Measurements from ENCODE around the gene C6orf136.

C6orf136 gene

DNA sequence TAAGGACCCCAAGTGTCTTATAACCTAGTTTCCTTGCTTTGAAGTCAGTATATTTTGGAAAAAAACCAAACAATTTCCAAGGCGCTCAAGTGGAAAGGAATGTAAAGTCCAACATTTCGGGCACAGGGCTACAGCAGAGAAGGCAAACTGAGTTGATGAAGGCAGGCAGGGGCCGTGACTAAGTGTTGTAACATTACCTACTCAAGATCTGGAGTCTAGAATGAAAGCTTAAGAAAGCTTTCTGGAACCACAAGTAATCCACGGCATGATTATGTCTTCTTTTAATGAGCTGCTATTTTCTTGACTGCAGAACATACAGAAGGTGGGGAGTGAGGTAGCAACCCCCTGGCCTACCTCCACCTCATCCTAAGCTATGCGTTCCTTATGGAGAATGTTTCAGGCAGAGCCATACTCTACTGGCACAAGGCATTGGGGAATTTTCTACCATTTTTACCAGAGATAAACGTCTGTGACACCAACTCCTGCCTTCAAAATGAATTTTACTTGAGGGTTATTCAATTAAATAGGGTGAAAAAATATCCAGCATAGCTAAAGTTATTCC, 34.2 kb upstream of the C6orf136 start:
- TF ChIP-seq ZNF274 (IDR thresholded peaks at IDR 0.05; ENCODE audit: low read depth, low read length) = no peak
- H3K4me3 ChIP-seq (ENCODE audit: low read length) = no peak overlapping the region

DNA sequence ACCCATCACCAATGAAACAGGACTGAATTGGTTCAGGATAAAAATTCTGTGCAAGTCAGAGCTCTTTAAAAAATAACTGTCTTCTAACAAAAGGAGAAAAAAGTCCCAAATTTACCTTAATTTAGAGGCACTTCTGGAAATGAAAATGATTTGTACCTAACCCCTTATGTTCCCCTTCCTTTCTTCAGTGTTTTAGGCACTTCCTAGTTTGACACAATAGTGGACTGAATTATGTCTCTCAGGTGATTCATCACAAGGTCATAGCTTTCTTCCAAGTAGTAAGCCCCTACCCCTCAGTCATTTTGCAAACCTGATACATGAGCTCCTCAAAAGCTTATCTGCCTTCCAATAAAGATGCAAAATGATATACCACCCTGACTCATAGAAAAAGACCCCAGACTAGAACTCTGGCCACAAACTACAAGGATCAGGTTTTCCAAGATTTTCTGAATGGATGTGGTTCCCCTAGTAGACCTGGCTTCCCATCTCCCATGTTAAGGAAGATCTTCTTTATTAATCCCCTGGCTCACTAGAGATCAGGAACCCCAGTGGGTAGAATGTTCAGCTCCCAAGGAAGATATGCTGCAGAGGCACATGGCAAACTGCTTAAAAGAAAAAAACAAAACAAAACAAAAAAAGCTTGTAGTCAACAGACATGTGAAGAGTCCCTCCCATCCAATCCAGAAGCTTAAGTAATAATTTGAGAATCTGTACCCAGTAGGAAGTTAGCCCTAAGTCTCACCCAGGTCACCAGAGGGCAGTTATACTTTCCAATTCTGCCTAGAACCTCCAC, 33.5 kb upstream of the C6orf136 start:
- TF ChIP-seq ZNF274 (IDR thresholded peaks at IDR 0.05; ENCODE audit: low read depth, low read length) = no peak

GRCh38 chr6:30614044-30614842, 32.7 kb upstream of the C6orf136 start:
- H3K4me3 ChIP-seq (ENCODE audit: low read length) = peak overlapping the region; percentile 95
- TF ChIP-seq ZNF274 (IDR thresholded peaks at IDR 0.05; ENCODE audit: low read depth, low read length) = no peak

More for the DNA sequence above, 33.5 kb upstream of the C6orf136 start:
- no peak overlapping the region for H3K4me3 ChIP-seq (ENCODE audit: low read length)

DNA sequence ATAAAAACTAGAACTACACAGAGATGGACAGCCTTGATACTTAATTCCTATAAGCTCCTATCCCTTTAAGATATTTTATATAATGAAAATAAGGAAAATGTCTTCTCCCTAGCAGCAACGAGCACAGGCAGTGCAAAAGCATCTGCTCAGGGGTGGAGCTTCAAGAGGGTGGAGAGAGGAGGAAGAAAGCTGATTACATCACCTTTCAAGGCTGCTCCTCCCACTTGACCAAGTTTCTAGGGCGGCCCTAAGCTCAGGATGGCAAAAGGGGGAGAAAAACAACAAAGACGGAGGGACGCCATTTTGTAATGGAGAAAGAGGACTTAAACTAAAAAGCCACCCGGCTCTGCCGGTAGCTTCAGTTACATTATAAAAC, 32.1 kb upstream of the C6orf136 start:
- peak overlapping the region; percentile 95 for H3K4me3 ChIP-seq (ENCODE audit: low read length)
- no peak for TF ChIP-seq ZNF274 (IDR thresholded peaks at IDR 0.05; ENCODE audit: low read depth, low read length)

GRCh38 chr6:30615219-30615957, 31.5 kb upstream of the C6orf136 start:
- peak overlapping the region; percentile 95 for H3K4me3 ChIP-seq (ENCODE audit: low read length)
- TF ChIP-seq ZNF274 (IDR thresholded peaks at IDR 0.05; ENCODE audit: low read depth, low read length) = no peak

- peak overlapping the region; percentile 95 for H3K4me3 ChIP-seq (ENCODE audit: low read length)
- no peak for TF ChIP-seq ZNF274 (IDR thresholded peaks at IDR 0.05; ENCODE audit: low read depth, low read length)
These were observed 30.7 kb upstream of the C6orf136 start for GRCh38 chr6:30615958-30616810.

- H3K4me3 ChIP-seq (ENCODE audit: low read length) = peak within 1 kb of the TSS; percentile 95
- TF ChIP-seq ZNF274 (IDR thresholded peaks at IDR 0.05; ENCODE audit: low read depth, low read length) = no peak
These were observed 29.9 kb upstream of the C6orf136 start, which contains the start of gene PPP1R10 for GRCh38 chr6:30616811-30617564. PPP1R10 (minus strand) TSS chr6:30617243; CDS start chr6:30609944, 7,299 bp downstream.

DNA sequence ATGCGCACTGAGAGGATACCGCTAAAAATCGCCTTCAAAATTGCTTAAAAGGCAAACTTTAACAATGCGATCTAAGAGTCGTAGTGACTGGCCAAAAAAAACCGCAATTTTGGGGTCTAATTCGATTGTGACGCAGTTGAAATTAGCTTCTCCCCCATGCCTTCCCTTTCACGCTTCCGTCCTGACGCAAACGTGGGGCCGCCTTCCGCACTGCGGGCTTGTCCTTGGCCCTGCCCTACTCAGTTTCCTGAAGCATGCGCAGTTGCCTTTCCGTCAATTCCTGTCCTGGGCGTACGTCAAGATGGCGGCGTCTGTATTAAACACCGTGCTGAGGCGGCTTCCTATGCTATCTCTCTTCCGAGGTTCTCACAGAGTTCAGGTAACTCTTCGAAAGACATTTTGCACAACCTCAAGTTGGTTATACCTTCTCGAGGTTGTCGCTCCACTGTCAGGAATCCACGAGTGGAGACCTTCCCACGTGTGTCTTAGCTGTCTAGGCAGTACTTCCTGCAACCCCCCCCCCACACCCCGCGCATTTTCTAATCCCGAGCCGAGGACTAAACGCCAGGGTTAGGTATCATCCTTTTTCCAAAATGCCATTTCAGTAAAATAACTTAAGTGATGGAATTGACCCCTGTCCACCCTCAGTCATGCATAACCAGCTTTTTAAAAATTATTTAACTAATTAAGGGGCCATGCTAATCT, 29.2 kb upstream of the C6orf136 start, which contains the start of gene MRPS18B:
Gene MRPS18B (plus strand): TSS at position 276 of the 705 bp plus-strand sequence. CDS start 26 bp downstream, at position 302.
- no peak for TF ChIP-seq ZNF274 (IDR thresholded peaks at IDR 0.05; ENCODE audit: low read depth, low read length)

DNA sequence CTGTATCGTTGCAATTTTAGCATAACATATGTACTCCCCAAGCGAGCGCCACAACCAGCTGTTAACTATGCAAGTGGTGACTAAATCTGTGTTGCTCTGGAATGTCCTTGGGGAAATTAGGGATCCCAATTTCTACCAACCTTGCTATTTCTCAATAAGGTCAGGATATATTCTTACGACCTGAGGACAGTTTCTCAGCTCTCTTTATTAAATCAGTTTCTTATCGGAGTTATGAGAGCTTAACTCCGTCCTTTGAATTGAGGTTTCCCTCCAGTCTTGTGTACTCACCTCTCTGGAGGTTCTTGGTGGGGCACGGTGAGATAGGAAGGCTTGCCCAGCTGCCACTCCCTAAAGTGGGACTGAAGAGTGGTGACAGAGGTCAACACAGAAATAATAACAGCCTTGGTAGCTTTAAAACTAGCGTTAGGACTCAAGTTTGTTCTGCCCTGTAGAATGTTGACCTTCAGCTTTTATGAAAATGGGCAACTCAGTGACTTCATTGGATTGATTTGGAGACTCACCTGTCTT, 28.6 kb upstream of the C6orf136 start:
- no peak for TF ChIP-seq ZNF274 (IDR thresholded peaks at IDR 0.05; ENCODE audit: low read depth, low read length)
- peak overlapping the region; percentile 63 for H3K4me3 ChIP-seq (ENCODE audit: low read length)

More for the DNA sequence above, 29.2 kb upstream of the C6orf136 start, which contains the start of gene MRPS18B:
- H3K4me3 ChIP-seq (ENCODE audit: low read length) = peak within 1 kb of the TSS; percentile 95

- no peak for TF ChIP-seq ZNF274 (IDR thresholded peaks at IDR 0.05; ENCODE audit: low read depth, low read length)
- no peak overlapping the region for H3K4me3 ChIP-seq (ENCODE audit: low read length)
These were observed 27.4 kb upstream of the C6orf136 start for GRCh38 chr6:30619561-30619960.

DNA sequence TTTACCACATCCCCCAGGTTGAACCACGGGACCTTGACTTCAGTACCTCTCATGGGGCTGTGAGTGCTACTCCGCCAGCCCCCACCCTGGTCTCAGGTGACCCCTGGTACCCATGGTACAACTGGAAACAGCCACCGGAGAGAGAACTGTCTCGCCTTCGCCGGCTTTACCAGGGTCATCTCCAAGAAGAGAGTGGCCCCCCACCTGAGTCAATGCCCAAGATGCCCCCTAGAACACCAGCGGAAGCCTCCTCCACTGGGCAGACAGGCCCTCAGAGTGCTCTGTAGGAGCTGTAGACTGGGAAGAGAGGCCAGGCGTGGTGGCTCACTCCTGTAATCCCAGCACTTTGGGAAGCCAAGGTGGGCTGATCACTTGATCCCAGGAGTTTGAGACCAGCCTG, 21.4 kb upstream of the C6orf136 start:
- TF ChIP-seq ZNF274 (IDR thresholded peaks at IDR 0.05; ENCODE audit: low read depth, low read length) = no peak
- no peak overlapping the region for H3K4me3 ChIP-seq (ENCODE audit: low read length)

Measured in GM08714 (cell line).